Astrocyte (in vitro differentiated cells and primary cell): Measurements from ENCODE around the gene YPEL3. TPM values are rescaled to one million over a fixed set of nuclear protein-coding genes. Genes with fewer than 3 reads are reported as not detected.

Experiments
- DNase-seq: peaks from one replicate; pipeline ENCODE4 v3.0.0-alpha.2; 2010; ENCODE audit warnings: low read depth
- FAIRE-seq: peaks from 2 replicates; lab custom pipeline; 2011; peaks lifted over from hg19 to GRCh38; lab: Jason Lieb, UNC
- H2AFZ ChIP-seq: 2 replicates; pipeline ENCODE4 v1.6.0; 2012; ENCODE audit warnings: low read depth, low read length, inconsistent platforms
- H3K27ac ChIP-seq: 2 replicates; pipeline ENCODE4 v1.5.1; 2011; ENCODE audit warnings: low read depth, low read length, inconsistent platforms
- H3K27me3 ChIP-seq: 2 replicates; pipeline ENCODE4 v1.6.0; 2011; ENCODE audit warnings: low read length, inconsistent platforms; ENCODE audit not compliant: insufficient read depth
- H3K36me3 ChIP-seq: 2 replicates; pipeline ENCODE4 v1.5.1; 2011; ENCODE audit warnings: low read length, inconsistent platforms; ENCODE audit not compliant: insufficient read depth
- H3K4me1 ChIP-seq: 2 replicates; pipeline ENCODE4 v1.5.1; 2011; ENCODE audit warnings: low read length, inconsistent platforms; ENCODE audit not compliant: insufficient read depth
- H3K4me2 ChIP-seq: 2 replicates; pipeline ENCODE4 v1.6.0; 2012; ENCODE audit warnings: low read length, inconsistent platforms
- H3K4me3 ChIP-seq: 2 replicates; pipeline ENCODE4 v1.5.1; 2011; ENCODE audit warnings: low read depth, mild to moderate bottlenecking, low read length, inconsistent platforms; ENCODE audit not compliant: insufficient read depth
- H3K79me2 ChIP-seq: 2 replicates; pipeline ENCODE4 v1.6.0; 2012; ENCODE audit warnings: mild to moderate bottlenecking, low read length, inconsistent platforms; ENCODE audit not compliant: insufficient read depth
- H3K9ac ChIP-seq: 2 replicates; pipeline ENCODE4 v1.6.0; 2012; ENCODE audit warnings: mild to moderate bottlenecking, low read length, inconsistent platforms
- H3K9me3 ChIP-seq: 2 replicates; pipeline ENCODE4 v1.5.1; 2012; ENCODE audit warnings: low read depth, mild to moderate bottlenecking, low read length, inconsistent platforms; ENCODE audit not compliant: insufficient read depth
- H4K20me1 ChIP-seq: 2 replicates; pipeline ENCODE4 v1.6.0; 2012; ENCODE audit warnings: low read length, inconsistent platforms; ENCODE audit not compliant: insufficient read depth
- H3K27ac Mint-ChIP-seq: one replicate; pipeline ENCODE4 v1.8.0; 2021; ENCODE audit warnings: mild to moderate bottlenecking, mixed read lengths; ENCODE audit not compliant: unreplicated experiment
- H3K27me3 Mint-ChIP-seq: one replicate; pipeline ENCODE4 v1.8.0; 2021; ENCODE audit warnings: low read depth, mixed read lengths; ENCODE audit not compliant: unreplicated experiment
- H3K36me3 Mint-ChIP-seq: one replicate; pipeline ENCODE4 v1.8.0; 2021; ENCODE audit warnings: low read depth, mixed read lengths; ENCODE audit not compliant: unreplicated experiment
- H3K4me1 Mint-ChIP-seq: one replicate; pipeline ENCODE4 v1.8.0; 2021; ENCODE audit warnings: low read depth, mixed read lengths; ENCODE audit not compliant: unreplicated experiment
- H3K4me3 Mint-ChIP-seq: one replicate; pipeline ENCODE4 v1.8.0; 2021; ENCODE audit warnings: mild to moderate bottlenecking, moderate library complexity, mixed read lengths; ENCODE audit not compliant: unreplicated experiment
- H3K9me3 Mint-ChIP-seq: one replicate; pipeline ENCODE4 v1.8.0; 2021; ENCODE audit warnings: mild to moderate bottlenecking, mixed read lengths; ENCODE audit not compliant: unreplicated experiment
- CTCF ChIP-seq: IDR thresholded peaks from 2 replicates; pipeline ENCODE4 v1.5.1; 2011; ENCODE audit warnings: low read depth, mild to moderate bottlenecking, inconsistent platforms, low read length, moderate library complexity; ENCODE audit not compliant: insufficient read depth
- EZH2 ChIP-seq: IDR thresholded peaks from 2 replicates; pipeline ENCODE4 v1.6.1; 2012; ENCODE audit warnings: mild to moderate bottlenecking, low read length, inconsistent platforms; ENCODE audit not compliant: insufficient read depth
- total RNA-seq: library from RNA; stranded (reverse); gene quantifications from 2 replicates; pipeline ENCODE4 v1.2.1, GENCODE V29; 2021

YPEL3 gene
- total RNA-seq, 1 donor from 2014 or later: 20.5 TPM

- H3K9me3 ChIP-seq: peaks cover 4% of the 10 kb centered on the region
- no peak overlapping the region for H3K4me3 ChIP-seq
- no peak overlapping the region for H3K27ac ChIP-seq
- no peaks in the 10 kb centered on the region for H3K27me3 Mint-ChIP-seq
- peak overlapping the region; percentile 69 for H3K4me3 Mint-ChIP-seq
- H3K9ac ChIP-seq: no peak overlapping the region
- H3K4me2 ChIP-seq: peak overlapping the region; percentile 85
- no peaks in the 10 kb centered on the region for H3K27me3 ChIP-seq
- no peaks in the 10 kb centered on the region for H3K36me3 ChIP-seq
- H3K9me3 Mint-ChIP-seq: peaks cover 17% of the 10 kb centered on the region
- peaks cover 3% of the 10 kb centered on the region for H3K79me2 ChIP-seq
- H3K4me1 ChIP-seq: peaks cover 26% of the 10 kb centered on the region
- TF ChIP-seq EZH2 (no peak), CTCF (no peak)
- H2AFZ ChIP-seq: no peak overlapping the region
- peaks cover 11% of the 10 kb centered on the region for H3K4me1 Mint-ChIP-seq
- FAIRE-seq (no peak), DNase-seq (no peak)
- H4K20me1 ChIP-seq: no peaks in the 10 kb centered on the region
- peaks cover 2% of the 10 kb centered on the region for H3K36me3 Mint-ChIP-seq
- no peak overlapping the region for H3K27ac Mint-ChIP-seq
These were observed 1.4 kb downstream of the YPEL3 start for GRCh38 chr16:30094541-30095165.

GRCh38 chr16:30092373-30093010 is 3.5 kb downstream of the YPEL3 start:
- H4K20me1 ChIP-seq: no peaks in the 10 kb centered on the region
- peaks cover 4% of the 10 kb centered on the region for H3K9me3 ChIP-seq
- no peak overlapping the region for H3K27ac ChIP-seq
- H3K4me3 ChIP-seq: peak overlapping the region; percentile 58
- peaks cover 26% of the 10 kb centered on the region for H3K4me1 ChIP-seq
- peak overlapping the region; percentile 81 for H3K4me3 Mint-ChIP-seq
- H3K27me3 Mint-ChIP-seq: no peaks in the 10 kb centered on the region
- H3K9ac ChIP-seq: peak overlapping the region; percentile 72
- no peaks in the 10 kb centered on the region for H3K27me3 ChIP-seq
- peaks cover 14% of the 10 kb centered on the region for H3K4me1 Mint-ChIP-seq
- FAIRE-seq (no peak), DNase-seq (peak; percentile 45)
- H3K36me3 ChIP-seq: no peaks in the 10 kb centered on the region
- peaks cover 3% of the 10 kb centered on the region for H3K79me2 ChIP-seq
- H2AFZ ChIP-seq: peak overlapping the region; percentile 79
- TF ChIP-seq EZH2 (no peak), CTCF (peak; percentile 41)
- peaks cover 4% of the 10 kb centered on the region for H3K36me3 Mint-ChIP-seq
- peak overlapping the region; percentile 93 for H3K4me2 ChIP-seq
- peaks cover 6% of the 10 kb centered on the region for H3K9me3 Mint-ChIP-seq
- H3K27ac Mint-ChIP-seq: no peak overlapping the region
